CD4-positive, alpha-beta T cell (primary cell): ENCODE data around the gene FBL. TPM values are rescaled to one million over a fixed set of nuclear protein-coding genes. Genes with fewer than 3 reads are reported as not detected.

Experiments used
- ATAC-seq: fragments of 200-7000 bp; cut with Tn5 transposase; one replicate; pipeline ENCODE4 v1.10.0; 2022; ENCODE audit warnings: mild to moderate bottlenecking; ENCODE audit not compliant: poor library complexity
- CTCF ChIA-PET: fragments of 350-600 bp; sonication (Branson Sonifier 250); formaldehyde crosslinking; loops from one replicate; lab custom pipeline; 2021; ENCODE audit warnings: antibody characterized with exemption, inconsistent platforms; lab: Charles Lee
- POLR2A ChIA-PET: fragments of 350-600 bp; sonication (Branson Sonifier 250); formaldehyde crosslinking; loops from one replicate; lab custom pipeline; 2021; ENCODE audit warnings: antibody characterized with exemption, inconsistent platforms; lab: Charles Lee
- DNase-seq, 14 experiments: peaks; one replicate each; pipeline ENCODE4 v3.0.0-alpha.2; 2013 to 2020; ENCODE audit warnings: mixed read lengths in 2 of 14
- H3K27ac ChIP-seq, 2 donors: one replicate each; pipeline versions ENCODE4 v1.5.1 to v1.7.0; 2013; ENCODE audit warnings: low read length in 2 of 2, low read depth in 1 of 2, mild to moderate bottlenecking in 1 of 2
- H3K27me3 ChIP-seq, 2 experiments: 1 replicate in 1 of 2; 2 replicates in 1 of 2; pipeline versions ENCODE4 v1.6.1 to v1.7.0; 2013; ENCODE audit warnings: low read length in 2 of 2, control low read depth in 1 of 2, mild to moderate bottlenecking in 1 of 2, moderate library complexity in 1 of 2; ENCODE audit not compliant: insufficient read depth in 2 of 2, control insufficient read depth in 1 of 2
- H3K36me3 ChIP-seq: one replicate; pipeline ENCODE4 v1.6.1; 2013; ENCODE audit warnings: low read length, control low read depth; ENCODE audit not compliant: insufficient read depth
- H3K4me1 ChIP-seq: one replicate; pipeline ENCODE4 v1.6.1; 2013; ENCODE audit warnings: low read length, control low read depth; ENCODE audit not compliant: insufficient read depth
- H3K4me3 ChIP-seq: one replicate; pipeline ENCODE4 v1.5.1; 2013; ENCODE audit warnings: mild to moderate bottlenecking, low read length, moderate library complexity
- H3K9me3 ChIP-seq, 2 experiments: 1 replicate in 1 of 2; 2 replicates in 1 of 2; pipeline versions ENCODE4 v1.6.1 to v1.7.0; 2013; ENCODE audit warnings: low read length in 2 of 2, mild to moderate bottlenecking in 2 of 2, control low read depth in 1 of 2, moderate library complexity in 1 of 2; ENCODE audit not compliant: control insufficient read depth in 1 of 2, insufficient read depth in 1 of 2
- H3K27ac Mint-ChIP-seq: one replicate; pipeline ENCODE4 v1.8.0; 2020; ENCODE audit warnings: mixed read lengths
- H3K27me3 Mint-ChIP-seq: one replicate; pipeline ENCODE4 v1.8.0; 2021; ENCODE audit warnings: mixed read lengths
- H3K36me3 Mint-ChIP-seq: one replicate; pipeline ENCODE4 v1.8.0; 2021; ENCODE audit warnings: low read depth, mixed read lengths
- H3K4me1 Mint-ChIP-seq: one replicate; pipeline ENCODE4 v1.8.0; 2021; ENCODE audit warnings: low read depth, mixed read lengths
- H3K4me3 Mint-ChIP-seq: one replicate; pipeline ENCODE4 v1.8.0; 2020; ENCODE audit warnings: mild to moderate bottlenecking, mixed read lengths
- H3K9me3 Mint-ChIP-seq: one replicate; pipeline ENCODE4 v1.8.0; 2020; ENCODE audit warnings: mixed read lengths
- CTCF ChIP-seq: fragments of 200-600 bp; IDR thresholded peaks from one replicate; pipeline ENCODE4 v1.8.0; 2022; ENCODE audit warnings: antibody characterized with exemption, mild to moderate bottlenecking
- intact Hi-C, 2 experiments: fragments of 100-400 bp; cut with DNase I in 1 of 2; cut with micrococcal nuclease in 1 of 2; formaldehyde crosslinking; loops; one replicate each; pipeline versions ENCODE4 v1.15.1 to v1.9.0; 2023 to 2025; cut with DNase I, micrococcal nuclease
- total RNA-seq, 174 experiments: library from RNA in 2 of 174; stranded (reverse) in 2 of 174; gene quantifications; one replicate each; pipeline ENCODE4 v1.2.3 and lab custom pipeline; 2021 to 2026

The FBL gene
- total RNA-seq, 2 experiments from 2014 or later = 267 to 287 TPM

DNA sequence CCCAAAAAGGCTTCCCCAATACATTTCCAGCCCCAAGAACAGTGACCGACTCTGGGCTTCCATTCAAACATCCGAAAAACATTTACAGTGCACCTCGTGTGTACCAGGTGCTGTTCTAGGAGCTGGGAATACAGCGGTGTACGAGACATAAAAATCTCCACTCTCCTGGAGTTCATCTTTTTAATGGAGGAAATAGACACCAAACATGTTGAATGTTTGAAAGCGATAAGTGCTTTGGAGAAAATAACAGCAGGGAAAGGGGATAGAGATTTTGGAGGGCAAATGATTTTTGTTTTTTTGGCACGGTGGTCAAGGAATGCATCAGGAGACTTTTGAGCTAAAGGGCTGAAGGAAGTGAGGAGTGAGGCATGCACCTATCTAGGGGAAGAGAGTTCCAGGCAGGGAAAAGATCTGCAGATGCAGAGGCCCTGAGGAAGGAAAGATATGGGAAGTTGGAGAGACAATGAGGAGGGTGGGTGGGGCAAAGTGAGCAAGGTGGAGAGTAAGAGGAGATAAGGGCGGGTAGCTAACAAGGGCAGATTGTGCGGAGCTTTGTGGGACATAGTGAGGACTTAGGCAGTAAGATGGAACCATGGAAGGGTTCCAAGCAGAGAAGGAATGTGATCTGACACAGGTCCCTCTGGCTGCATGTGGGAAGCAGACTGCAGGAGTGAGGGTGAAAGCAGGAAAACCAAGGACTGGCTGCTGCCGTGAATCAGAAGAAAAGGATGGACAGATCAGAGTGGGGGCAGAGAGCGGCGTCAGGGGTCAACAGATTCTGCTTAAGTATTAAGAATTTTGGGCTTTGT, 703 bp upstream of the FBL start:
- no peak for TF ChIP-seq CTCF
- H3K9me3 Mint-ChIP-seq = no peaks in the 10 kb centered on the region
- DNase-seq = no peak
- POLR2A ChIA-PET = interaction anchor here (0.9 to 2.5 kb wide), 7 partner anchors 13 to 501 kb away, joined by 3 to 44 read pairs (median 4); partner anchors contain the start of genes C19orf47, DYRK1B, PLD3 and PLEKHG2
- peak overlapping the region; percentile 92 for H3K27ac Mint-ChIP-seq
- no peaks in the 10 kb centered on the region for H3K9me3 ChIP-seq
- H3K27me3 Mint-ChIP-seq = no peaks in the 10 kb centered on the region
- peak overlapping the region; percentile 94 for H3K4me3 ChIP-seq
- intact Hi-C loops = loop anchor here (1.0 to 10.0 kb wide), 2 partner anchors 13 to 292 kb away; partner anchors contain the start of gene DYRK1B (in 2 of the 2)
- H3K27ac ChIP-seq = peak overlapping the region; percentile 87 to 89
- peak overlapping the region; percentile 85 for H3K4me3 Mint-ChIP-seq
- H3K4me1 ChIP-seq = peaks cover 44% of the 10 kb centered on the region
- no peaks in the 10 kb centered on the region for H3K36me3 ChIP-seq
- H3K4me1 Mint-ChIP-seq = peaks cover 50% of the 10 kb centered on the region
- peaks cover 11% of the 10 kb centered on the region for H3K36me3 Mint-ChIP-seq
- no peaks in the 10 kb centered on the region for H3K27me3 ChIP-seq
- ATAC-seq = no peak
- CTCF ChIA-PET = interaction anchor here (1.0 to 1.3 kb wide), 2 partner anchors 13 to 54 kb away, joined by 4 to 5 read pairs; partner anchors contain the start of gene DYRK1B

GRCh38 chr19:39845584-39845932, 621 bp downstream of the FBL start:
- Mint-ChIP-seq H3K27ac (peak overlapping the region; percentile 92), H3K4me3 (peak overlapping the region; percentile 85), H3K27me3 (no peaks in the 10 kb centered on the region), H3K4me1 (peaks cover 57% of the 10 kb centered on the region), H3K9me3 (no peaks in the 10 kb centered on the region), H3K36me3 (peaks cover 19% of the 10 kb centered on the region)
- intact Hi-C loops = loop anchor here in 1 of 2 experiments (2.0 to 10.0 kb wide), 2 partner anchors 79 to 291 kb away; no protein-coding TSS in a partner anchor
- ChIA-PET POLR2A (interaction anchor here (0.9 to 2.5 kb wide), 4 partner anchors 10 to 433 kb away, joined by 3 to 44 read pairs (median 3); partner anchors contain the start of genes DYRK1B and PLEKHG2), CTCF (interaction anchor here (5.1 kb wide), 1 partner anchor 52 kb away, joined by 75 read pairs; no protein-coding TSS in a partner anchor)
- ATAC-seq = no peak
- peak in 1 of 14 experiments; percentile 30 for DNase-seq
- TF ChIP-seq CTCF = no peak
- no peaks in the 10 kb centered on the region for H3K9me3 ChIP-seq
- peaks cover 44% of the 10 kb centered on the region for H3K4me1 ChIP-seq
- H3K4me3 ChIP-seq = peak overlapping the region; percentile 94
- peak overlapping the region; percentile 87 to 89 for H3K27ac ChIP-seq
- no peaks in the 10 kb centered on the region for H3K36me3 ChIP-seq
- H3K27me3 ChIP-seq = no peaks in the 10 kb centered on the region

DNA sequence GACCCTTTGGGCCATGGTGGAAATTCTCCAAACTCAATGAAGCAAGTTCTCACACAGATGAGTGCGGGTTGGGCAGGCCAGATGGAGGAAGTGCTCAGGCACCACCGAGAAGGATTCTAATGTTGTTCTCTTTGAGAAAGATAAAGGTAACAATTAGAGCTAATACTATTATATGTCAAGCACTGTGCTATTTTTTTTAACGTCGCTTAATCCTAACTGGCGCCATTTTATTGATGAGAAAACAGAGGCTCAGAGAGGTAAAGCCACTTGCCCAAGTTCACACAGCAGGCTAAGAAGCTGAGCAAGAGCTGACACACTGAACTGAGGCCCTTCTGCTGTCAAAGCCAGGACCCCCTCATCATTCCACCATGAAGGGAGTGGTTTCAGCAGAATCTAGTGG, 1.0 kb downstream of the FBL start:
- H3K4me3 Mint-ChIP-seq = peak overlapping the region; percentile 85
- H3K4me1 ChIP-seq = peaks cover 44% of the 10 kb centered on the region
- no peak for TF ChIP-seq CTCF
- ChIA-PET POLR2A (interaction anchor here (1.5 to 2.5 kb wide), 2 partner anchors 11 to 433 kb away, joined by 3 to 44 read pairs; partner anchors contain the start of genes DYRK1B and PLEKHG2), CTCF (interaction anchor here (1.8 to 5.1 kb wide), 3 partner anchors 44 to 125 kb away, joined by 4 to 75 read pairs (median 11); partner anchors contain the start of gene PSMC4)
- no peaks in the 10 kb centered on the region for H3K27me3 Mint-ChIP-seq
- no peaks in the 10 kb centered on the region for H3K9me3 Mint-ChIP-seq
- H3K27me3 ChIP-seq = no peaks in the 10 kb centered on the region
- H3K27ac ChIP-seq = no peak overlapping the region
- intact Hi-C loops = loop anchor here in 1 of 2 experiments (2.0 to 10.0 kb wide), 2 partner anchors 78 to 290 kb away; no protein-coding TSS in a partner anchor
- H3K36me3 Mint-ChIP-seq = peaks cover 23% of the 10 kb centered on the region
- H3K4me3 ChIP-seq = peak overlapping the region; percentile 94
- H3K36me3 ChIP-seq = peaks cover 3% of the 10 kb centered on the region
- H3K4me1 Mint-ChIP-seq = peaks cover 57% of the 10 kb centered on the region
- no peaks in the 10 kb centered on the region for H3K9me3 ChIP-seq
- ATAC-seq = no peak
- H3K27ac Mint-ChIP-seq = peak overlapping the region; percentile 92
- no peak for DNase-seq
